SK-N-SH (cell line): Measurements from ENCODE around the gene GDA. TPM values are rescaled to one million over a fixed set of nuclear protein-coding genes. Genes with fewer than 3 reads are reported as not detected.

ENCODE experiments used
- CTCF ChIA-PET: fragments of 300-600, 350-600 bp; formaldehyde crosslinking; extraction: SDS; loops from one replicate; lab custom pipeline; 2021; lab: Yijun Ruan, JAX
- POLR2A ChIA-PET: fragments of 350-600 bp; sonication (Branson Sonifier 250); formaldehyde crosslinking; extraction: SDS; loops from one replicate; lab custom pipeline; 2020; ENCODE audit warnings: antibody characterized with exemption, inconsistent platforms; lab: Yijun Ruan, JAX
- DNase-seq: peaks from one replicate; pipeline ENCODE4 v3.0.0; 2012
- H2AFZ ChIP-seq: fragments of 200-600 bp; sonication (generic); 2 replicates; pipeline ENCODE4 v1.8.1; 2016; ENCODE audit warnings: antibody characterized with exemption, mild to moderate bottlenecking, low read depth
- H3F3A ChIP-seq: fragments of 200-600 bp; sonication (generic); replicated peaks from 2 replicates; pipeline ENCODE3; 2016; ENCODE audit warnings: antibody characterized with exemption, mild to moderate bottlenecking; ENCODE audit not compliant: insufficient read depth
- H3K27ac ChIP-seq, 2 experiments: fragments of 200-500 bp in 1 of 2; fragments of 200-600 bp in 1 of 2; sonication (Bioruptor generic) in 1 of 2; sonication (generic), shearing (Covaris generic) in 1 of 2; 2 replicates each; pipeline versions ENCODE4 v1.5.1 to v1.6.1; 2014 to 2016; ENCODE audit warnings: low read depth in 2 of 2, inconsistent platforms in 1 of 2, low read length in 1 of 2, mild to moderate bottlenecking in 1 of 2, mixed read lengths in 1 of 2
- H3K27me3 ChIP-seq: fragments of 200-600 bp; sonication (generic), shearing (Covaris generic); 2 replicates; pipeline ENCODE4 v1.6.1; 2016; ENCODE audit warnings: mixed run types; ENCODE audit not compliant: insufficient read depth
- H3K36me3 ChIP-seq, 2 experiments: fragments of 200-500 bp in 1 of 2; fragments of 200-600 bp in 1 of 2; sonication (Bioruptor generic) in 1 of 2; sonication (generic) in 1 of 2; replicated peaks in 1 of 2; 2 replicates each; pipeline versions ENCODE3 to v1.5.1; 2014 to 2016; ENCODE audit warnings: low read length in 1 of 2, mild to moderate bottlenecking in 1 of 2; ENCODE audit not compliant: insufficient read depth in 2 of 2, control insufficient read depth in 1 of 2
- H3K4me1 ChIP-seq, 2 experiments: fragments of 200-500 bp in 1 of 2; fragments of 200-600 bp in 1 of 2; sonication (Bioruptor generic) in 1 of 2; sonication (generic), shearing (Covaris generic) in 1 of 2; 2 replicates each; pipeline versions ENCODE4 v1.5.1 to v1.6.1; 2014 to 2016; ENCODE audit warnings: low read depth in 1 of 2, low read length in 1 of 2, mixed run types in 1 of 2; ENCODE audit not compliant: insufficient read depth in 2 of 2, control insufficient read depth in 1 of 2
- H3K4me2 ChIP-seq: fragments of 200-600 bp; sonication (generic), shearing (Covaris generic); 2 replicates; pipeline ENCODE4 v1.6.1; 2017; ENCODE audit warnings: mixed run types
- H3K4me3 ChIP-seq, 2 experiments: fragments of 200-500 bp in 1 of 2; fragments of 200-600 bp in 1 of 2; sonication (Bioruptor generic) in 1 of 2; sonication (generic), shearing (Covaris generic) in 1 of 2; 2 replicates each; pipeline versions ENCODE4 v1.5.1 to v1.8.1; 2014 to 2016; ENCODE audit warnings: low read depth in 2 of 2, inconsistent platforms in 1 of 2, low read length in 1 of 2, mild to moderate bottlenecking in 1 of 2, mixed read lengths in 1 of 2, moderate library complexity in 1 of 2
- H3K79me2 ChIP-seq: fragments of 200-600 bp; sonication (generic); 2 replicates; pipeline ENCODE4 v1.8.1; 2017; ENCODE audit warnings: mild to moderate bottlenecking; ENCODE audit not compliant: insufficient read depth
- H3K9ac ChIP-seq: fragments of 200-600 bp; sonication (generic); 2 replicates; pipeline ENCODE4 v1.6.1; 2017; ENCODE audit warnings: mixed run types
- H3K9me2 ChIP-seq: fragments of 200-600 bp; sonication (generic); 2 replicates; pipeline ENCODE4 v1.6.1; 2017; ENCODE audit warnings: mixed run types
- H3K9me3 ChIP-seq: fragments of 200-600 bp; sonication (generic); 2 replicates; pipeline ENCODE4 v1.6.1; 2017; ENCODE audit warnings: mixed run types, mild to moderate bottlenecking, moderate library complexity
- H4K20me1 ChIP-seq: fragments of 200-600 bp; sonication (generic); 2 replicates; pipeline ENCODE4 v1.6.1; 2017; ENCODE audit warnings: mild to moderate bottlenecking, mixed run types; ENCODE audit not compliant: insufficient read depth
- CHD2 ChIP-seq: fragments of 150-350 bp; IDR thresholded peaks from 2 replicates; pipeline ENCODE4 v1.6.1; 2018; ENCODE audit warnings: low read length; ENCODE audit not compliant: partially characterized antibody
- ELF1 ChIP-seq: IDR thresholded peaks from 2 replicates; pipeline ENCODE4 v1.4.0; 2012
- EZH2phosphoT487 ChIP-seq: fragments of 200-600 bp; sonication (generic); IDR thresholded peaks from 2 replicates; pipeline ENCODE4 v1.6.1; 2017; ENCODE audit warnings: low read depth, mixed run types, mild to moderate bottlenecking, antibody characterized with exemption, moderate library complexity, borderline replicate concordance
- FOXJ3 ChIP-seq: sonication (generic); formaldehyde crosslinking; IDR thresholded peaks from 2 replicates; pipeline ENCODE4 v1.5.1; 2020; ENCODE audit warnings: mild to moderate bottlenecking, missing genetic modification reagents
- FOXM1 ChIP-seq: IDR thresholded peaks from 2 replicates; pipeline ENCODE4 v1.4.0; 2012; ENCODE audit warnings: low read depth, mild to moderate bottlenecking
- GABPA ChIP-seq: IDR thresholded peaks from 2 replicates; pipeline ENCODE4 v1.4.0; 2012; ENCODE audit warnings: low read depth, mild to moderate bottlenecking
- JUND ChIP-seq: IDR thresholded peaks from 2 replicates; pipeline ENCODE4 v1.4.0; 2012
- MEF2A ChIP-seq: IDR thresholded peaks from 2 replicates; pipeline ENCODE4 v1.4.0; 2012; ENCODE audit warnings: low read depth, borderline replicate concordance
- MXI1 ChIP-seq: IDR thresholded peaks from 2 replicates; pipeline ENCODE4 v1.6.1; 2012; ENCODE audit warnings: mild to moderate bottlenecking, low read depth, low read length, improper control_type of control experiment
- NRF1 ChIP-seq: IDR thresholded peaks from 2 replicates; pipeline ENCODE4 v1.6.1; 2012; ENCODE audit warnings: low read depth, mild to moderate bottlenecking, low read length
- POLR2AphosphoS5 ChIP-seq: IDR thresholded peaks from 2 replicates; pipeline ENCODE4 v1.6.1; 2012; ENCODE audit warnings: low read depth, low read length
- RFX5 ChIP-seq: IDR thresholded peaks from 2 replicates; pipeline ENCODE4 v1.6.1; 2012; ENCODE audit warnings: mild to moderate bottlenecking, improper control_type of control experiment, low read length
- RXRA ChIP-seq: IDR thresholded peaks from 2 replicates; pipeline ENCODE4 v1.4.0; 2012; ENCODE audit warnings: low read depth, mild to moderate bottlenecking, borderline replicate concordance
- SMC3 ChIP-seq: IDR thresholded peaks from 2 replicates; pipeline ENCODE4 v1.6.1; 2012; ENCODE audit warnings: low read depth, low read length, improper control_type of control experiment
- TAF1 ChIP-seq: IDR thresholded peaks from 2 replicates; pipeline ENCODE4 v1.6.1; 2012; ENCODE audit warnings: low read depth, mild to moderate bottlenecking, low read length, moderate library complexity, borderline replicate concordance
- YY1 ChIP-seq: IDR thresholded peaks from 2 replicates; pipeline ENCODE4 v1.4.0; 2012; ENCODE audit warnings: low read depth, mild to moderate bottlenecking
- WGBS: methylation state at CpG from one replicate; pipeline ENCODE4 v1.1.6; 2017; ENCODE audit warnings: low lambda C conversion rate; 5-methylcytosine and 5-hydroxymethylcytosine counted together
- polyA plus RNA-seq, 3 experiments: library from polyadenylated mRNA; depleted of rRNA; stranded (reverse); fragments of >200 nt; gene quantifications; 2 replicates each; pipeline ENCODE4 v1.2.3, GENCODE V29; 2012
- TF ChIP-seq, protein P1 (sequence below): fragments of 150-350 bp; IDR thresholded peaks from 2 replicates; pipeline ENCODE4 v1.6.1; 2016; ENCODE audit warnings: mild to moderate bottlenecking, low read depth, low read length
- TF ChIP-seq, protein P2 (sequence below): fragments of 200-600 bp; sonication (generic); IDR thresholded peaks from 2 replicates; pipeline ENCODE4 v1.6.1; 2017; ENCODE audit warnings: antibody characterized with exemption, mild to moderate bottlenecking, moderate library complexity
- TF ChIP-seq, protein P3 (sequence below): IDR thresholded peaks from 2 replicates; pipeline ENCODE4 v1.4.0; 2012; ENCODE audit warnings: low read depth, borderline replicate concordance
- TF ChIP-seq, protein P4 (sequence below): IDR thresholded peaks from 2 replicates; pipeline ENCODE4 v1.4.0; 2012; ENCODE audit warnings: low read depth

Gene GDA
- polyA plus RNA-seq, 1 of the 3 experiments (the other 2 are of a cell fraction) = not detected

DNA sequence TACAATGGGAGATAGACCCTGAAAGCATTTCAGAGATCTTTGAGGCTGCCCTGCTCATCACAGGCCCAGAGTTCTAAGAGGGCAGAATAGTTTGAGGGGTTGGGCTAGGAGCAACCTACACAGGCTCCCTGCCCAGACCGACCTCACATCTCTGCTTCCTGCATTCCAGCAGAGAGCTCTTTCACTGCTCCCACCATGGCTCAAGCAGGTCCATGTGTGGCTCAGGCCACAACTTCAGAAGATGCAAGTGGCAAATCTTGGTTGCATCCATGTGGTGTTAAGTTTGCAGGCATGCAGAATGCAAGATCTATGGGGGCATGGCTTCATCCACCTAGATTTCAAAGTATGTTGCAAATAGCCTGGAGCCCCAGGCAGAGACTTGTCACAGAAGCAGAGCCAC is 39.0 kb downstream of the GDA start:
- H3K4me3 ChIP-seq = no peak overlapping the region
- H3K9me2 ChIP-seq = no peaks in the 10 kb centered on the region
- H2AFZ ChIP-seq = no peak overlapping the region
- POLR2A ChIA-PET = no interaction called here
- H3K27ac ChIP-seq = no peak overlapping the region
- WGBS = no CpG with 5 or more reads among the region's 1 CpG
- H3K27me3 ChIP-seq = no peaks in the 10 kb centered on the region
- TF ChIP-seq SMC3 (no peak), GABPA (no peak), FOXJ3 (CRISPR knock-in tag) (no peak)
- TF ChIP-seq, protein P1, sequence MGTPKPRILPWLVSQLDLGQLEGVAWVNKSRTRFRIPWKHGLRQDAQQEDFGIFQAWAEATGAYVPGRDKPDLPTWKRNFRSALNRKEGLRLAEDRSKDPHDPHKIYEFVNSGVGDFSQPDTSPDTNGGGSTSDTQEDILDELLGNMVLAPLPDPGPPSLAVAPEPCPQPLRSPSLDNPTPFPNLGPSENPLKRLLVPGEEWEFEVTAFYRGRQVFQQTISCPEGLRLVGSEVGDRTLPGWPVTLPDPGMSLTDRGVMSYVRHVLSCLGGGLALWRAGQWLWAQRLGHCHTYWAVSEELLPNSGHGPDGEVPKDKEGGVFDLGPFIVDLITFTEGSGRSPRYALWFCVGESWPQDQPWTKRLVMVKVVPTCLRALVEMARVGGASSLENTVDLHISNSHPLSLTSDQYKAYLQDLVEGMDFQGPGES = no peak
- TF ChIP-seq, all 33 proteins: peak for 0
- Histone ChIP-seq H3K9ac (no peak overlapping the region), H3K9me3 (no peaks in the 10 kb centered on the region), H3K4me2 (no peak overlapping the region), H3K36me3 (no peaks in the 10 kb centered on the region), H3K4me1 (no peaks in the 10 kb centered on the region), H3F3A (no peaks in the 10 kb centered on the region), H4K20me1 (no peaks in the 10 kb centered on the region), H3K79me2 (no peaks in the 10 kb centered on the region)
- CTCF ChIA-PET = no interaction called here
- DNase-seq = no peak

DNA sequence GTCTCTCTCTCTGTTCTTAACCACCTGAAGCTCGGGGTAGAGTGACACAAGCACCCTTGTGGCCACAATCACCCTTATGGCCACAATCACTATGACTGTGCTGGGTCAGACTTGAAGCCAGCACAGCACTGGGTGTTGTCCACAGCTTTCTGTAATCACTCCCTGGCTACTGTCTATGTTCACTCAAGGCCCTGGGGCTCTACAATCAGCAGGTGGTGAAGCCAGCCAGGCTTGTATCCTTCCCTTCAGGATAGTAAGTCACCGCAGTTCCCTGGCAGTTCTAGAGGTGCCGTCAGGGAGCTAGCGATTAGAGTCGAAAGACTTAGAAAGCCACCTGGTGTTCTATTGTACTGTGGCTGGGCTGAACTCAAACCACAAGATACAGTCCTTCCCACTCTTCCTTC is 44.2 kb downstream of the GDA start:
- no peak overlapping the region for H3K27ac ChIP-seq
- POLR2A ChIA-PET = no interaction called here

More for the DNA sequence above, 44.2 kb downstream of the GDA start:
- Histone ChIP-seq H3F3A (no peaks in the 10 kb centered on the region), H3K27me3 (no peaks in the 10 kb centered on the region), H3K4me2 (no peak overlapping the region), H4K20me1 (no peaks in the 10 kb centered on the region), H3K4me3 (no peak overlapping the region), H2AFZ (no peak overlapping the region), H3K36me3 (no peaks in the 10 kb centered on the region), H3K9ac (no peak overlapping the region), H3K9me3 (no peaks in the 10 kb centered on the region), H3K79me2 (no peaks in the 10 kb centered on the region), H3K9me2 (no peaks in the 10 kb centered on the region), H3K4me1 (no peaks in the 10 kb centered on the region)
- DNase-seq = no peak
- CTCF ChIA-PET = no interaction called here
- no peak for TF ChIP-seq RXRA
- TF ChIP-seq, protein P2, sequence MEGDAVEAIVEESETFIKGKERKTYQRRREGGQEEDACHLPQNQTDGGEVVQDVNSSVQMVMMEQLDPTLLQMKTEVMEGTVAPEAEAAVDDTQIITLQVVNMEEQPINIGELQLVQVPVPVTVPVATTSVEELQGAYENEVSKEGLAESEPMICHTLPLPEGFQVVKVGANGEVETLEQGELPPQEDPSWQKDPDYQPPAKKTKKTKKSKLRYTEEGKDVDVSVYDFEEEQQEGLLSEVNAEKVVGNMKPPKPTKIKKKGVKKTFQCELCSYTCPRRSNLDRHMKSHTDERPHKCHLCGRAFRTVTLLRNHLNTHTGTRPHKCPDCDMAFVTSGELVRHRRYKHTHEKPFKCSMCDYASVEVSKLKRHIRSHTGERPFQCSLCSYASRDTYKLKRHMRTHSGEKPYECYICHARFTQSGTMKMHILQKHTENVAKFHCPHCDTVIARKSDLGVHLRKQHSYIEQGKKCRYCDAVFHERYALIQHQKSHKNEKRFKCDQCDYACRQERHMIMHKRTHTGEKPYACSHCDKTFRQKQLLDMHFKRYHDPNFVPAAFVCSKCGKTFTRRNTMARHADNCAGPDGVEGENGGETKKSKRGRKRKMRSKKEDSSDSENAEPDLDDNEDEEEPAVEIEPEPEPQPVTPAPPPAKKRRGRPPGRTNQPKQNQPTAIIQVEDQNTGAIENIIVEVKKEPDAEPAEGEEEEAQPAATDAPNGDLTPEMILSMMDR = no peak
- TF ChIP-seq POLR2AphosphoS5 = no peak
- no peak for TF ChIP-seq MXI1
- no peak for TF ChIP-seq RFX5
- TF ChIP-seq, protein P3, sequence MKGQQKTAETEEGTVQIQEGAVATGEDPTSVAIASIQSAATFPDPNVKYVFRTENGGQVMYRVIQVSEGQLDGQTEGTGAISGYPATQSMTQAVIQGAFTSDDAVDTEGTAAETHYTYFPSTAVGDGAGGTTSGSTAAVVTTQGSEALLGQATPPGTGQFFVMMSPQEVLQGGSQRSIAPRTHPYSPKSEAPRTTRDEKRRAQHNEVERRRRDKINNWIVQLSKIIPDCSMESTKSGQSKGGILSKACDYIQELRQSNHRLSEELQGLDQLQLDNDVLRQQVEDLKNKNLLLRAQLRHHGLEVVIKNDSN = no peak
- no peak for TF ChIP-seq ELF1
- no peak for TF ChIP-seq CHD2
- TF ChIP-seq FOXM1 = no peak
- TF ChIP-seq TAF1 = no peak
- no peak for TF ChIP-seq MEF2A
- TF ChIP-seq YY1 = no peak
- TF ChIP-seq, protein P4, sequence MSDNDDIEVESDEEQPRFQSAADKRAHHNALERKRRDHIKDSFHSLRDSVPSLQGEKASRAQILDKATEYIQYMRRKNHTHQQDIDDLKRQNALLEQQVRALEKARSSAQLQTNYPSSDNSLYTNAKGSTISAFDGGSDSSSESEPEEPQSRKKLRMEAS = no peak
- TF ChIP-seq JUND = no peak
- no peak for TF ChIP-seq NRF1
- no peak for TF ChIP-seq EZH2phosphoT487
- WGBS = 15% methylated on average over 5 of the region's 5 CpGs
